Measurements from ENCODE around the gene SLC25A51. TPM values are rescaled to one million over a fixed set of nuclear protein-coding genes. Genes with fewer than 3 reads are reported as not detected.

The SLC25A51 gene
- total RNA-seq, 3 donors from 2014 or later = 20.6 to 32.2 (median 22.4) TPM

- Histone ChIP-seq H3K36me3 (ENCODE audit: low read depth) (no peaks in the 10 kb centered on the region), H3K4me3 (no peak overlapping the region), H3K9me3 (no peaks in the 10 kb centered on the region), H3K4me1 (ENCODE audit: low read depth) (no peaks in the 10 kb centered on the region)
- DNase-seq = peak in 1 of 3 donors; percentile 27
- ATAC-seq = peak; percentile 29
- intact Hi-C loops (cut with DNase I, micrococcal nuclease) = loop anchor here in 1 of 2 donors (10.0 kb wide), 1 partner anchor 144 kb away; the partner anchor contains the start of gene SHB
- TF ChIP-seq CTCF (IDR thresholded peaks at IDR 0.05) = no peak
Measured at GRCh38 chr9:37920471-37921167, 16.7 kb upstream of the SLC25A51 start.

GRCh38 chr9:37919956-37920335 lies 16.0 kb upstream of the SLC25A51 start:
- DNase-seq (no peak), ATAC-seq (no peak)
- Histone ChIP-seq H3K4me1 (ENCODE audit: low read depth) (no peaks in the 10 kb centered on the region), H3K9me3 (no peaks in the 10 kb centered on the region), H3K4me3 (no peak overlapping the region), H3K36me3 (ENCODE audit: low read depth) (no peaks in the 10 kb centered on the region)
- intact Hi-C loops (cut with DNase I, micrococcal nuclease) = loop anchor here (10.0 kb wide), 2 partner anchors 145 to 165 kb away; partner anchors contain the start of gene SHB (in 1 of the 2)
- TF ChIP-seq CTCF (IDR thresholded peaks at IDR 0.05) = no peak

GRCh38 chr9:37919246-37919955 lies 15.5 kb upstream of the SLC25A51 start:
- TF ChIP-seq CTCF (IDR thresholded peaks at IDR 0.05) = no peak
- H3K36me3 ChIP-seq (ENCODE audit: low read depth) = no peaks in the 10 kb centered on the region
- DNase-seq = no peak
- H3K4me3 ChIP-seq = no peak overlapping the region
- intact Hi-C loops (cut with DNase I, micrococcal nuclease) = loop anchor here in 1 of 2 donors (10.0 kb wide), 1 partner anchor 165 kb away; no protein-coding TSS in a partner anchor
- no peaks in the 10 kb centered on the region for H3K4me1 ChIP-seq (ENCODE audit: low read depth)
- no peaks in the 10 kb centered on the region for H3K9me3 ChIP-seq
- no peak for ATAC-seq

GRCh38 chr9:37918665-37919170 lies 14.8 kb upstream of the SLC25A51 start:
- DNase-seq = no peak
- no peak for TF ChIP-seq CTCF (IDR thresholded peaks at IDR 0.05)
- Histone ChIP-seq H3K9me3 (no peaks in the 10 kb centered on the region), H3K4me1 (ENCODE audit: low read depth) (no peaks in the 10 kb centered on the region), H3K4me3 (no peak overlapping the region), H3K36me3 (ENCODE audit: low read depth) (no peaks in the 10 kb centered on the region)
- intact Hi-C loops (cut with DNase I, micrococcal nuclease) = loop anchor here in 1 of 2 donors (10.0 kb wide), 1 partner anchor 166 kb away; no protein-coding TSS in a partner anchor
- ATAC-seq = no peak

- intact Hi-C loops (cut with DNase I, micrococcal nuclease) = loop anchor here in 1 of 2 donors (10.0 kb wide), 1 partner anchor 167 kb away; no protein-coding TSS in a partner anchor
Measured at GRCh38 chr9:37917801-37918664, 14.1 kb upstream of the SLC25A51 start.

More at GRCh38 chr9:37917801-37918664, 14.1 kb upstream of the SLC25A51 start:
- no peaks in the 10 kb centered on the region for H3K36me3 ChIP-seq (ENCODE audit: low read depth)
- DNase-seq (no peak), ATAC-seq (no peak)
- H3K9me3 ChIP-seq = no peaks in the 10 kb centered on the region
- no peaks in the 10 kb centered on the region for H3K4me1 ChIP-seq (ENCODE audit: low read depth)
- no peak overlapping the region for H3K4me3 ChIP-seq
- no peak for TF ChIP-seq CTCF (IDR thresholded peaks at IDR 0.05)

All from mucosa of descending colon (tissue), 3 donors.